Midbrain (tissue), 1 donor: ENCODE measurements around the gene NDST3.
A peak's percentile ranks its signal among the peaks of the same experiment; 100 is the strongest.

Experiments
- DNase-seq: peaks from one replicate; lab custom pipeline; 2025; lab: John Stamatoyannopoulos, UW

NDST3 gene

DNA sequence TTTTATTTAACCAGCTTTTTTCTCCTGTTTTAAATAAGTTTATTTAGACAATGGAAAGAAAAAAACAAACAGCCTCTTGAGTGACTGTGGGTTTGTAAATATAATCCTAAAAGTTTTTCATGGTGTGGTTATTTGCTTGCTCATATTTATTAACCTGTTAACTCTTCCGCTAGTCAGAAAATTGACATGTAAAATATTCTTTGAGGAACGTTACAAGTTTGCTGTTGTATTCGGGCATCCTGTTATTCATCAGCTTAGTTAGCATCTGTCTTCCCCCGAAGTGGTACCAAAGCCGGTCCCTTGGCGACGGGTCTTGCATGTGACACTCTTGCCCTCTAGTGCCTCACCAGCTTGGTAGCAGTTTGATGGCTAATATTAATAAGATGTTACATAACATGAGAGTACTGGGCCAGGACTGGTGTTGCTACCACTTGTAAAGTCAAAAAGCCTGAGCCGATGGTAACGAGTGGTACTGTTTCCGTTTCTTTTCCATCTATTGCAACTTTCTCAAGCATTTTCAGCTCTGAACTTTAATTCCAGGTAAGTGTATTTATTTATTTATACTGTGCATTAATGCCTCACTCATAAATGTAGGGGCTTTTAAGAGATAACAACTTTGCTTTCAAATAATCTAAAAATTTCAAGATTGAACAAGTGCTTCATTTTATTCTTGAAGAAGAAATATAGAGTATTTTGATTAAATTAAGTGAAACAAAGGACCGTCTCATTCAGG, at the start of gene NDST3:
NDST3 (plus strand) TSS at position 434 of the 733 bp plus-strand sequence. CDS start 19,425 bp downstream, outside the sequence.
- DNase-seq, result peak; percentile 85

DNA sequence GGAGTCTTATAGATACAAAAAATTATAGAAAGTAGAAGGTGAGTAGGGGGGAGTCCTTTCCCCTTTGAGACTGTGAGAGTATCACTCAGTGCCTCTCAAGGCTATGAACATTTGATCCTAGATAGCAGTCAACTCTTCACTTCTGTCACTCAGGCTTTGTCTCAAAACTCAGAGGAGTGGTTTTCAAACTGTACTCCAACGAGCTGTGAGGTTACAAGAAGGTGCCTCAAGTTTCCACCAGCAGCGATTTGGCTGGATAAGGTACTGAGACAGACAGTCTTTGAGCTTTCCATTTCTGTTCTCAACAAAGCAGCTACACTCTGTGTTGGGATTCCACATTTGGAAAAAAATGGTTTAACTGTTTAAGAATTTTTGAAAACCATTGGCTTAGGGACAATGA, 48.0 kb upstream of the NDST3 start:
- DNase-seq, result no peak

DNA sequence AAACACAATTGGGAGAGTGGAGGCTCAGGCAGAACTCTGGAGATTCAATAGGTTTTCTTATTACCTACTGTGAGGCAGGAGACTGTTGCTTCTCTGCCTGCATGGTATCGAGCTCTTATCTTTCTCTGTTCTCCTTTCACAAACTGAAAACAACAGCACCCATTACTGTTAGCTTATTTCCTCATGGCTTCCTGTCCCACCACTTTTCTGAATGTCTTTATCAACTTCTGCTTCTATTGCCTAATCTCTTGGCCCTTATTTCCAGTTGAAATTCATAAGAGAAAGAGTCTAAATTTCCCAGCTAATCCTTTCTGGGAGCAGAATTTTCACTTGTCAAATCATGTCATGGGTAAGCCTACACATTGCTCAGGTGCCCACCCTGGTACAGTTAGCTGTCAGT, 46.8 kb upstream of the NDST3 start:
- no peak for DNase-seq

GRCh38 chr4:117996891-117997290, 37.4 kb upstream of the NDST3 start:
- no peak for DNase-seq

DNA sequence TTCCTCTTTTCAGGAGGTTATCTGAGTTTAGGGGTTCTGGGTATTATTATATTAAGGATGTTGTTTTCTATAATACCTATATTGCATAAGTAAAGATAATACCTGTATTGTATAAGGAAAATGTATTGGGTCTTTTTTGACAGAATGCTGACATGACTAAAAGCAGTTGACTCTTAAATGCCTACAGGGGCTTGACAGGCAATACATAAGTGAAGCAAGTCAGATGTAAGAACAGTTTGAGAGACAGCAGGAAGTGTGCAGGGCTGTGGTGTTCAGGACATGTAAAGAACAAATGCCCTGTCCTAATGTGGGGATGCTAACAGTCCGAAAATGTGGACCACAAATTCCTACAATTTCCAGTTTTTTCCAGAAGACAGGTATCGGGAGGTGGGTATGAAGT, 30.2 kb upstream of the NDST3 start:
- no peak for DNase-seq

GRCh38 chr4:118005883-118006282, 28.4 kb upstream of the NDST3 start:
- no peak for DNase-seq

GRCh38 chr4:118012142-118012541, 22.1 kb upstream of the NDST3 start:
- no peak for DNase-seq

GRCh38 chr4:118014831-118015230, 19.5 kb upstream of the NDST3 start:
- DNase-seq, result no peak

GRCh38 chr4:118018381-118019145, 15.7 kb upstream of the NDST3 start:
- no peak for DNase-seq

DNA sequence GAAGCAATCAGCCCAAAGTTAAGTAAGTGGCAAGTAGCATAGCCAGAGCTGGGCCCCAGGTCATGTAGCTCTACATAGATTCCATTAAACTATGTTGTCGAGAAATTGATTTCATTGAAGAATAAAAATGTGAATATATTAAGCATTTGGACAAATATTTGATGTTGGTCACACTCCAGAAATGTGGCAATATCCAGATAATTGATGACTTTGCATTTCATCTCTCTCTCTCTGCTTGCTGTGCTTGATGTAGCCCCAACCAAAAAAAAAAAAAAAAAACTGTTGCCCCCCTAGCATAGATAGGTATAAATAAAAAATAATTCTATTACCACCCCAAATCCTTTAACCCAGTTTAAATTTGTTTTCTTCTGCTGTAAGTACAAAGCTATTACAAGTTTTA, 7.5 kb upstream of the NDST3 start:
- no peak for DNase-seq

DNA sequence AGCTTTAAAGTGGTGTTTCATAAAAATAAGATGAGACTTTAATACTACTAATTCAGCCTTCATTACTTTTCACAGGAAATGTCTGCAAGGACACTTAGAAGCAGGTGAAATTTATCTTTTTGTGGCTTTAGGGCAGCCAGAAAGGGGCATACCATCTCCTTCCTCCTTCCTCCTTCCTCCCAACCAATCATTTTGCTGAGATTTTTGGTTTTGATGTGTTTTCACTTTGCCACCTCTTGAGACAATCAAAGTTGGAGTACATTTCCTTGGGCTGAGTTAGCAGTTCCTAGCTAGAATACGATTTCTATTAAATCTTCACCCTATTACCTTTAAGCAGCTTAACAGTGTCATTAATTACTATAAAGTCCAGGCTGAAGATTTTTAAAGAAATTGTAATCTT, 5.1 kb upstream of the NDST3 start:
- DNase-seq, result no peak

- DNase-seq, result no peak
Observed at GRCh38 chr4:118032691-118033090, 1.6 kb upstream of the NDST3 start.

DNA sequence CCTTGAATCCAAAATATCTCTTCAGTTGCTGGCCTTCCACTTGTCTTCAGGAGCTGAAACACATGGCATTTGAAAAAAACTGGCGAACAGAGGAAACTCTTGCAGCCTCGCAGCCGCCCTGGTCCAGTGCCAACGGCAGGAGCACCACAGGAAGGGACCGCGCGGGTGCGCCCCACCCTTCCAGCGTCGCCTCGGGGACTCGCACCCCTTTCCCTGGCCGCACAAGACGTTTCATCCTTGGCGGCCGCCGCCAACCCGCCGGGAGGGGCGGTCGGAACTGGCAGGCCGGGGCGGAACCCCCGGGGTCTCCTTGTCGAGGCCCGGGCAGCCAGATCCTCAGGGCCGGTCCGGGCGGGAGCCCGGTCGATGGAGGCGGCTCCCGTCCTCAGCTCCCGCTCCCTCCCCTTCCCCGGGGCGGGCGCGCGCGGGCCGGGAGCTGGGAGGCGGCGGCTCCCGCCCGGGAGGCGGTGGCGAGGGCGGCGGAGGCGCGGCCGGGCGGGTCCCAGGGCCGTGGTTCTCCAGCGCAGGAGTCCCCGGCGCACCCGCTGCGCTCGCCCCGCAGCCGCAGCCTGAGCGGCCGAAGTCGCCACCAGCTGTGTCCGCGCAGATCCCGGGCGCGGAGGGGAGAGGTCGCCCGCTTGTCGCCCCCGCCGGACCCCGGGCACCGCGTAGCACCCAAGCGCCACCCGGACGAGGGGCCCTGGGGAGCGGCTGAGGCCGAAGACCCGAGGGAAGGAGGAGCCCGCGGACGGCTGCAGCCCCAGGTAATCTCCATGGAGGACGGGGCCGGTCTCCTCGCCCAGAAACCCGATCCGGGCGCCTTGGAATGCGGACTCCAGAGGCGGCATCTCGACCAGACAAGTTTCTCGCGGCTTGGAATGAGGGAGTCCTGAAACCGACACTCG, 886 bp upstream of the NDST3 start:
- peak; percentile 48 for DNase-seq

GRCh38 chr4:118035309-118035708, 1.0 kb downstream of the NDST3 start:
- no peak for DNase-seq

GRCh38 chr4:118036336-118036735, 2.0 kb downstream of the NDST3 start:
- DNase-seq, result no peak

DNA sequence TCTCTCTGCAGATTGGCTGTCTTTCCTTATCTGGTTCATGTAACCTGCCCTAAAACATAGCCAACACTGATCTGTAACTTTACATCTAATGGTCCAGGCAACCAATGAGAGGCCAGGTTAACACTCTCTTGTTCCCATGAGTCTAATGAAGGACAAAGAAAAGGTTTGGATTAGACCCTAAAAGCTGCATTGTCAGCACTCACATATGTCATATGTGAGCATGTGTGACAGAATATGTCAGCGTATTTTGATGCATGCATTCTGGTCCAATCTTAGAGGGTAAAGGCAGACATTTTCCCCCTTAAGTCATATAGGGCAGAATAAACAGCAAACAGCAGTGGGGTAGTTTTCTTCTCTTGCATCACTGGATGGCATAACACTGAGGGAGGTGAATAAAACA, 3.7 kb downstream of the NDST3 start:
- no peak for DNase-seq

GRCh38 chr4:118046323-118046722, 12.0 kb downstream of the NDST3 start:
- DNase-seq, result no peak

GRCh38 chr4:118047043-118047442, 12.8 kb downstream of the NDST3 start:
- no peak for DNase-seq

GRCh38 chr4:118058955-118059354, 24.7 kb downstream of the NDST3 start:
- no peak for DNase-seq

DNA sequence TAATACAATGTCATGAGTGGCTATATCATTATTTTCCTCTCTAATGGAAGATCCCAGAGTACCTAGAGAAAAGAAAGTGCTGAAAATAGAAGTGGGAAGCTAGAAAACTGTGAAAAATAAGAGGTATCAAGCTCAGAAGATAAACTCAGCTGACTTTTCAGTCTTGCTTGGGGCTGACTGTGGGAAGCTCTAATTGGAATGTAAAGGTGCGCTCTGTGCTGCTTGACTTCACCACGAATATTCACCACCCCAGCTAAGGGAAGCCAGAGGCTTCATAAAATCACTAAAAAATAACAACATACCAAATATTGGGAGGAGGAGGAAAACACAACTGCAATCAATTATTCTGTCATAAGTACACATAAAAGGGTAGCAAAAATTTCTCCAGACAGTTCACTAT, 25.1 kb downstream of the NDST3 start:
- no peak for DNase-seq

DNA sequence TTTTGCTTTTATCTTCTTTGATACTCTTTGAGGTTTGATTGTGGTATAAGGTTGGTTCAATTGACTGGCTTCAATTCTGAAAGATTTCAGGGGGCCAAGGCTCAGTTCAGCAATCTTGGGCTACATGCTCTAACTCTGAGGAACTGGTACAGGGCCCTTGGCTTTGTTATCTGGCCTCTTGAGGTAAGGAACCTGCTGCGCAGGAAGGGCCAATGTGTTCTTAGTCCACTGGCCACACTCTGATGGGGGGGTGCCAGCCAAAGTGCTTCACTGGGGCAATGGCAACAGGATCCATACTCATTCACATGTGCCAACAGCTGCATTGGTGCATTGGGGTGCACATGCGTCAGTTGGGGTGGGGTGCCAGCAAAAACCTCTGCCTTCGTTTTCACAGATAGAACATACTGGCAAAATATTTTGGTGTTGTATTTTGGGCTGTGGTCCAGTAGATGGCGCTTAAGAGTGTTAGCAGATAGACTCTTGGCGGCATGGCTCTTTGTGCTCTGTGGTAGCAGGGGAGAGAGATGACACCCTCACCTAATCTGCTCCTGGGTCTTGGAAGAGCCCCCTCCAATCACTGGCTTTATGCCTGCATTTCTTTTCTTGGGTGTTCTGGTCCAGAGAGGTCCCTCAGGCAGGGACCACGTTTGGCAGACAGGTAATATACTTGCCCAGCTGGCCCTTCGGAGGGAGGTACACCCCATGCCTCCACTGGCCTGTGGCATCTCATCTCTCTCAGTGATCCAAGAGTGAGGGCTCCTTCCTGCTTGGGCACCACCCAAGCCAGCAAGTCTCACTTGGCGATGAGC, 42.9 kb downstream of the NDST3 start:
- DNase-seq, result no peak

GRCh38 chr4:118077767-118078105, 43.5 kb downstream of the NDST3 start:
- DNase-seq, result no peak
